Measurements from ENCODE around the gene HRH1.
"Not testable (repeated sequence)": the region's sequence is repeated elsewhere in the genome, so short reads cannot be mapped to it uniquely, and the experiment has no call there.

HRH1 gene

GRCh38 chr3:11164607-11165006, 10.3 kb downstream of the HRH1 start:
- H3K36me3 ChIP-seq (ENCODE audit: control insufficient read depth, insufficient read depth, low read length), result no peaks in the 10 kb centered on the region
- H3K9me3 ChIP-seq (ENCODE audit: control insufficient read depth, insufficient read depth, low read length), result no peaks in the 10 kb centered on the region
- no peaks in the 10 kb centered on the region for H3K4me1 ChIP-seq (ENCODE audit: control insufficient read depth, insufficient read depth, low read length)
- no peak overlapping the region for H3K9ac ChIP-seq (ENCODE audit: low read depth, low read length)
- no peak overlapping the region for H3K4me3 ChIP-seq (ENCODE audit: low read depth, low read length)
- H3K27me3 ChIP-seq (ENCODE audit: control insufficient read depth, insufficient read depth, low read length), result no peaks in the 10 kb centered on the region

GRCh38 chr3:11165476-11165875, 11.2 kb downstream of the HRH1 start:
- Histone ChIP-seq H3K9me3 (ENCODE audit: control insufficient read depth, insufficient read depth, low read length) (no peaks in the 10 kb centered on the region), H3K4me3 (ENCODE audit: low read depth, low read length) (no peak overlapping the region), H3K36me3 (ENCODE audit: control insufficient read depth, insufficient read depth, low read length) (no peaks in the 10 kb centered on the region), H3K4me1 (ENCODE audit: control insufficient read depth, insufficient read depth, low read length) (no peaks in the 10 kb centered on the region), H3K9ac (ENCODE audit: low read depth, low read length) (no peak overlapping the region), H3K27me3 (ENCODE audit: control insufficient read depth, insufficient read depth, low read length) (no peaks in the 10 kb centered on the region)

GRCh38 chr3:11166807-11167400, 12.6 kb downstream of the HRH1 start:
- H3K4me3 ChIP-seq (ENCODE audit: low read depth, low read length); H3K27me3 ChIP-seq (ENCODE audit: control insufficient read depth, insufficient read depth, low read length); H3K4me1 ChIP-seq (ENCODE audit: control insufficient read depth, insufficient read depth, low read length); H3K36me3 ChIP-seq (ENCODE audit: control insufficient read depth, insufficient read depth, low read length); H3K9ac ChIP-seq (ENCODE audit: low read depth, low read length); H3K9me3 ChIP-seq (ENCODE audit: control insufficient read depth, insufficient read depth, low read length): not testable (repeated sequence)

GRCh38 chr3:11167590-11167989, 13.3 kb downstream of the HRH1 start:
- H3K36me3 ChIP-seq (ENCODE audit: control insufficient read depth, insufficient read depth, low read length), result no peaks in the 10 kb centered on the region
- H3K9ac ChIP-seq (ENCODE audit: low read depth, low read length), result no peak overlapping the region
- no peaks in the 10 kb centered on the region for H3K27me3 ChIP-seq (ENCODE audit: control insufficient read depth, insufficient read depth, low read length)
- H3K9me3 ChIP-seq (ENCODE audit: control insufficient read depth, insufficient read depth, low read length), result no peaks in the 10 kb centered on the region
- no peak overlapping the region for H3K4me3 ChIP-seq (ENCODE audit: low read depth, low read length)
- no peaks in the 10 kb centered on the region for H3K4me1 ChIP-seq (ENCODE audit: control insufficient read depth, insufficient read depth, low read length)

GRCh38 chr3:11168406-11168805, 14.1 kb downstream of the HRH1 start:
- Histone ChIP-seq H3K9me3 (ENCODE audit: control insufficient read depth, insufficient read depth, low read length) (no peaks in the 10 kb centered on the region), H3K27me3 (ENCODE audit: control insufficient read depth, insufficient read depth, low read length) (no peaks in the 10 kb centered on the region), H3K4me3 (ENCODE audit: low read depth, low read length) (no peak overlapping the region), H3K36me3 (ENCODE audit: control insufficient read depth, insufficient read depth, low read length) (no peaks in the 10 kb centered on the region), H3K4me1 (ENCODE audit: control insufficient read depth, insufficient read depth, low read length) (no peaks in the 10 kb centered on the region), H3K9ac (ENCODE audit: low read depth, low read length) (no peak overlapping the region)

GRCh38 chr3:11168881-11169805, 14.8 kb downstream of the HRH1 start:
- Histone ChIP-seq H3K4me1 (ENCODE audit: control insufficient read depth, insufficient read depth, low read length) (no peaks in the 10 kb centered on the region), H3K27me3 (ENCODE audit: control insufficient read depth, insufficient read depth, low read length) (no peaks in the 10 kb centered on the region), H3K4me3 (ENCODE audit: low read depth, low read length) (no peak overlapping the region), H3K9me3 (ENCODE audit: control insufficient read depth, insufficient read depth, low read length) (no peaks in the 10 kb centered on the region), H3K36me3 (ENCODE audit: control insufficient read depth, insufficient read depth, low read length) (no peaks in the 10 kb centered on the region), H3K9ac (ENCODE audit: low read depth, low read length) (no peak overlapping the region)

- H3K4me3 ChIP-seq (ENCODE audit: low read depth, low read length), result no peak overlapping the region
- H3K27me3 ChIP-seq (ENCODE audit: control insufficient read depth, insufficient read depth, low read length), result no peaks in the 10 kb centered on the region
- H3K9me3 ChIP-seq (ENCODE audit: control insufficient read depth, insufficient read depth, low read length), result no peaks in the 10 kb centered on the region
- no peak overlapping the region for H3K9ac ChIP-seq (ENCODE audit: low read depth, low read length)
- no peaks in the 10 kb centered on the region for H3K4me1 ChIP-seq (ENCODE audit: control insufficient read depth, insufficient read depth, low read length)
- H3K36me3 ChIP-seq (ENCODE audit: control insufficient read depth, insufficient read depth, low read length), result no peaks in the 10 kb centered on the region
These were observed 15.9 kb downstream of the HRH1 start for GRCh38 chr3:11170052-11170770.

- Histone ChIP-seq H3K36me3 (ENCODE audit: control insufficient read depth, insufficient read depth, low read length) (no peaks in the 10 kb centered on the region), H3K9ac (ENCODE audit: low read depth, low read length) (no peak overlapping the region)
These were observed 17.9 kb downstream of the HRH1 start for GRCh38 chr3:11172096-11172690.

GRCh38 chr3:11173828-11174465, 19.7 kb downstream of the HRH1 start:
- Histone ChIP-seq H3K4me1 (ENCODE audit: control insufficient read depth, insufficient read depth, low read length) (no peaks in the 10 kb centered on the region), H3K4me3 (ENCODE audit: low read depth, low read length) (no peak overlapping the region), H3K27me3 (ENCODE audit: control insufficient read depth, insufficient read depth, low read length) (no peaks in the 10 kb centered on the region), H3K9ac (ENCODE audit: low read depth, low read length) (no peak overlapping the region), H3K9me3 (ENCODE audit: control insufficient read depth, insufficient read depth, low read length) (no peaks in the 10 kb centered on the region), H3K36me3 (ENCODE audit: control insufficient read depth, insufficient read depth, low read length) (no peaks in the 10 kb centered on the region)

More at GRCh38 chr3:11172096-11172690, 17.9 kb downstream of the HRH1 start:
- Histone ChIP-seq H3K27me3 (ENCODE audit: control insufficient read depth, insufficient read depth, low read length) (no peaks in the 10 kb centered on the region), H3K9me3 (ENCODE audit: control insufficient read depth, insufficient read depth, low read length) (no peaks in the 10 kb centered on the region), H3K4me1 (ENCODE audit: control insufficient read depth, insufficient read depth, low read length) (no peaks in the 10 kb centered on the region), H3K4me3 (ENCODE audit: low read depth, low read length) (no peak overlapping the region)

- H3K9ac ChIP-seq (ENCODE audit: low read depth, low read length), result no peak overlapping the region
- H3K36me3 ChIP-seq (ENCODE audit: control insufficient read depth, insufficient read depth, low read length), result no peaks in the 10 kb centered on the region
- no peak overlapping the region for H3K4me3 ChIP-seq (ENCODE audit: low read depth, low read length)
- no peaks in the 10 kb centered on the region for H3K9me3 ChIP-seq (ENCODE audit: control insufficient read depth, insufficient read depth, low read length)
- no peaks in the 10 kb centered on the region for H3K27me3 ChIP-seq (ENCODE audit: control insufficient read depth, insufficient read depth, low read length)
- H3K4me1 ChIP-seq (ENCODE audit: control insufficient read depth, insufficient read depth, low read length), result no peaks in the 10 kb centered on the region
These were observed 24.1 kb downstream of the HRH1 start for GRCh38 chr3:11178421-11178820.

- not testable (repeated sequence) for H3K9ac ChIP-seq (ENCODE audit: low read depth, low read length); H3K36me3 ChIP-seq (ENCODE audit: control insufficient read depth, insufficient read depth, low read length); H3K27me3 ChIP-seq (ENCODE audit: control insufficient read depth, insufficient read depth, low read length); H3K4me1 ChIP-seq (ENCODE audit: control insufficient read depth, insufficient read depth, low read length); H3K4me3 ChIP-seq (ENCODE audit: low read depth, low read length); H3K9me3 ChIP-seq (ENCODE audit: control insufficient read depth, insufficient read depth, low read length)
These were observed 30.2 kb downstream of the HRH1 start for GRCh38 chr3:11184328-11184969.

All from iPS-15b (cell line).